H1 (cell line): ENCODE results near the gene OR4D11.

Experiments
- ATF2 ChIP-seq: IDR thresholded peaks from 2 replicates; pipeline ENCODE4 v1.6.1; 2012; ENCODE audit warnings: low read length, inconsistent platforms
- EZH2 ChIP-seq: fragments of 200-600 bp; sonication (generic); IDR thresholded peaks from 2 replicates; pipeline ENCODE4 v1.7.1; 2012; ENCODE audit warnings: low read depth, mild to moderate bottlenecking, moderate library complexity, low read length, inconsistent platforms; ENCODE audit not compliant: severe bottlenecking
- HDAC2 ChIP-seq, 2 experiments: fragments of 300-600 bp in 1 of 2; sonication (generic) in 1 of 2; IDR thresholded peaks; 2 replicates each; pipeline ENCODE4 v1.6.1; 2011 to 2012; ENCODE audit warnings: low read depth in 2 of 2, low read length in 2 of 2, mild to moderate bottlenecking in 2 of 2, moderate library complexity in 2 of 2, borderline replicate concordance in 1 of 2, inconsistent platforms in 1 of 2
- HDAC6 ChIP-seq: IDR thresholded peaks from one replicate; pipeline ENCODE4 v1.7.1; 2012; ENCODE audit warnings: low read depth, mild to moderate bottlenecking, inconsistent platforms, low read length, moderate library complexity
- KDM4A ChIP-seq: IDR thresholded peaks from one replicate; pipeline ENCODE4 v1.7.1; 2012; ENCODE audit warnings: low read depth, mild to moderate bottlenecking, moderate library complexity, low read length, inconsistent platforms; ENCODE audit not compliant: severe bottlenecking
- POLR2A ChIP-seq, 2 experiments: IDR thresholded peaks; 1 replicate in 1 of 2; 2 replicates in 1 of 2; pipeline ENCODE4 v1.6.1; 2011; ENCODE audit warnings: low read depth in 2 of 2, low read length in 2 of 2, mild to moderate bottlenecking in 2 of 2; ENCODE audit errors: control extremely low read depth in 1 of 2
- RAD21 ChIP-seq, 2 experiments: IDR thresholded peaks in 1 of 2; conservative IDR thresholded peaks in 1 of 2; 2 replicates each; pipeline ENCODE4 v1.6.1; 2011; ENCODE audit warnings: low read depth in 2 of 2, low read length in 2 of 2, improper control_type of control experiment in 1 of 2, inconsistent platforms in 1 of 2, mild to moderate bottlenecking in 1 of 2, moderate library complexity in 1 of 2
- SIN3A ChIP-seq, 2 experiments: IDR thresholded peaks in 1 of 2; conservative IDR thresholded peaks in 1 of 2; 2 replicates each; pipeline ENCODE4 v1.6.1; 2011 to 2012; ENCODE audit warnings: low read length in 2 of 2, improper control_type of control experiment in 1 of 2, low read depth in 1 of 2, mild to moderate bottlenecking in 1 of 2
- SP2 ChIP-seq: IDR thresholded peaks from 2 replicates; pipeline ENCODE4 v1.6.1; 2012; ENCODE audit warnings: mild to moderate bottlenecking, low read length, inconsistent platforms
- TAF1 ChIP-seq: IDR thresholded peaks from 2 replicates; pipeline ENCODE4 v1.6.1; 2011; ENCODE audit warnings: mild to moderate bottlenecking, low read depth, low read length
- TBP ChIP-seq: IDR thresholded peaks from 2 replicates; pipeline ENCODE4 v1.6.1; 2011; ENCODE audit warnings: low read depth, low read length, improper control_type of control experiment
- TF ChIP-seq, protein P1 (sequence below), 3 experiments: IDR thresholded peaks; 1 replicate in 2 of 3; 2 replicates in 1 of 3; pipeline versions ENCODE4 v1.5.1 to v1.6.1; 2011; ENCODE audit warnings: low read length in 3 of 3, mild to moderate bottlenecking in 3 of 3, inconsistent platforms in 2 of 3, low read depth in 1 of 3, moderate library complexity in 1 of 3; ENCODE audit not compliant: insufficient read depth in 1 of 3; ENCODE audit errors: control extremely low read depth in 1 of 3

- TF ChIP-seq TBP: no peak
- no peak for TF ChIP-seq EZH2
- TF ChIP-seq SP2: no peak
- TF ChIP-seq SIN3A (conservative IDR thresholded peaks at IDR 0.05 in 1 of 2, IDR thresholded peaks at IDR 0.05 in 1 of 2; ENCODE audit: low read depth in 1 of 2, low read length in 2 of 2): no peak
- no peak for TF ChIP-seq KDM4A
- TF ChIP-seq, protein P1, sequence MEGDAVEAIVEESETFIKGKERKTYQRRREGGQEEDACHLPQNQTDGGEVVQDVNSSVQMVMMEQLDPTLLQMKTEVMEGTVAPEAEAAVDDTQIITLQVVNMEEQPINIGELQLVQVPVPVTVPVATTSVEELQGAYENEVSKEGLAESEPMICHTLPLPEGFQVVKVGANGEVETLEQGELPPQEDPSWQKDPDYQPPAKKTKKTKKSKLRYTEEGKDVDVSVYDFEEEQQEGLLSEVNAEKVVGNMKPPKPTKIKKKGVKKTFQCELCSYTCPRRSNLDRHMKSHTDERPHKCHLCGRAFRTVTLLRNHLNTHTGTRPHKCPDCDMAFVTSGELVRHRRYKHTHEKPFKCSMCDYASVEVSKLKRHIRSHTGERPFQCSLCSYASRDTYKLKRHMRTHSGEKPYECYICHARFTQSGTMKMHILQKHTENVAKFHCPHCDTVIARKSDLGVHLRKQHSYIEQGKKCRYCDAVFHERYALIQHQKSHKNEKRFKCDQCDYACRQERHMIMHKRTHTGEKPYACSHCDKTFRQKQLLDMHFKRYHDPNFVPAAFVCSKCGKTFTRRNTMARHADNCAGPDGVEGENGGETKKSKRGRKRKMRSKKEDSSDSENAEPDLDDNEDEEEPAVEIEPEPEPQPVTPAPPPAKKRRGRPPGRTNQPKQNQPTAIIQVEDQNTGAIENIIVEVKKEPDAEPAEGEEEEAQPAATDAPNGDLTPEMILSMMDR (IDR thresholded peaks at IDR 0.05; ENCODE audit: control extremely low read depth in 1 of 3, insufficient read depth in 1 of 3, low read depth in 1 of 3, low read length in 3 of 3): no peak
- TF ChIP-seq TAF1: no peak
- no peak for TF ChIP-seq HDAC2 (IDR thresholded peaks at IDR 0.05; ENCODE audit: borderline replicate concordance in 1 of 2, low read depth in 2 of 2, low read length in 2 of 2)
- TF ChIP-seq RAD21 (IDR thresholded peaks at IDR 0.05 in 1 of 2, conservative IDR thresholded peaks at IDR 0.05 in 1 of 2; ENCODE audit: low read depth in 2 of 2, low read length in 2 of 2): no peak
- no peak for TF ChIP-seq POLR2A (IDR thresholded peaks at IDR 0.05; ENCODE audit: control extremely low read depth in 1 of 2, low read depth in 2 of 2, low read length in 2 of 2)
- TF ChIP-seq ATF2: no peak
- no peak for TF ChIP-seq HDAC6
Measured at GRCh38 chr11:59528711-59529110, 25.3 kb downstream of the OR4D11 start.
